PFSK-1 (cell line): ENCODE results near the gene ING1.

Source experiments
- FOXP2 ChIP-seq: optimal IDR thresholded peaks from 2 replicates; pipeline ENCODE3; 2011; ENCODE audit warnings: borderline replicate concordance, control low read depth, inconsistent platforms; ENCODE audit not compliant: insufficient read depth; ENCODE audit errors: extremely low read length, extremely low read depth
- POLR2AphosphoS5 ChIP-seq: IDR thresholded peaks from 2 replicates; pipeline ENCODE4 v1.6.1; 2012; ENCODE audit warnings: low read depth, mild to moderate bottlenecking, control low read depth, low read length, moderate library complexity
- REST ChIP-seq, 2 experiments: IDR thresholded peaks; 2 replicates each; pipeline versions ENCODE4 v1.6.1 to v1.8.0; 2011 to 2012; ENCODE audit warnings: low read depth in 2 of 2, low read length in 2 of 2, control low read depth in 1 of 2, inconsistent platforms in 1 of 2, mild to moderate bottlenecking in 1 of 2, moderate library complexity in 1 of 2; ENCODE audit not compliant: insufficient read depth in 1 of 2
- SIN3A ChIP-seq: IDR thresholded peaks from 2 replicates; pipeline ENCODE4 v1.6.1; 2012; ENCODE audit warnings: mild to moderate bottlenecking, low read length, moderate library complexity, borderline replicate concordance; ENCODE audit not compliant: insufficient read depth
- TAF1 ChIP-seq: IDR thresholded peaks from 2 replicates; pipeline ENCODE4 v1.6.1; 2012; ENCODE audit warnings: low read length, control low read depth, borderline replicate concordance; ENCODE audit not compliant: insufficient read depth

The ING1 gene

GRCh38 chr13:110681868-110682550 lies 31.5 kb upstream of the ING1 start:
- TF ChIP-seq SIN3A, result no peak
- no peak for TF ChIP-seq POLR2AphosphoS5
- no peak for TF ChIP-seq REST (IDR thresholded peaks at IDR 0.05; ENCODE audit: insufficient read depth in 1 of 2, low read depth in 2 of 2, low read length in 2 of 2)
- TF ChIP-seq TAF1, result no peak
- no peak for TF ChIP-seq FOXP2

- TF ChIP-seq REST (IDR thresholded peaks at IDR 0.05; ENCODE audit: insufficient read depth in 1 of 2, low read depth in 2 of 2, low read length in 2 of 2) (no peak), SIN3A (no peak), POLR2AphosphoS5 (no peak), TAF1 (no peak), FOXP2 (no peak)
Observed at GRCh38 chr13:110682746-110683145, 30.8 kb upstream of the ING1 start.

- TF ChIP-seq FOXP2, result no peak
- TF ChIP-seq POLR2AphosphoS5, result no peak
Observed at GRCh38 chr13:110683203-110683883, 30.2 kb upstream of the ING1 start.

GRCh38 chr13:110683921-110684320 lies 29.6 kb upstream of the ING1 start:
- TF ChIP-seq FOXP2 (no peak), SIN3A (no peak), POLR2AphosphoS5 (no peak), REST (IDR thresholded peaks at IDR 0.05; ENCODE audit: insufficient read depth in 1 of 2, low read depth in 2 of 2, low read length in 2 of 2) (no peak), TAF1 (no peak)

GRCh38 chr13:110684388-110685056 lies 29.0 kb upstream of the ING1 start:
- no peak for TF ChIP-seq FOXP2
- TF ChIP-seq POLR2AphosphoS5, result no peak
- TF ChIP-seq TAF1, result no peak
- TF ChIP-seq SIN3A, result no peak
- no peak for TF ChIP-seq REST (IDR thresholded peaks at IDR 0.05; ENCODE audit: insufficient read depth in 1 of 2, low read depth in 2 of 2, low read length in 2 of 2)
